Mesendoderm (in vitro differentiated cells): ENCODE results near the gene SYTL4.
A peak's percentile ranks its signal among the peaks of the same experiment; 100 is the strongest.

Experiments used
- DNase-seq: peaks from one replicate; pipeline ENCODE4 v3.0.0; 2013
- H2AK5ac ChIP-seq: 2 replicates; pipeline ENCODE4 v1.6.1; 2013; ENCODE audit warnings: low read length, inconsistent platforms
- H2BK120ac ChIP-seq: 2 replicates; pipeline ENCODE4 v1.6.1; 2013; ENCODE audit warnings: low read depth, mild to moderate bottlenecking, low read length, moderate library complexity, mixed read lengths
- H2BK15ac ChIP-seq: replicated peaks from 2 replicates; pipeline ENCODE4 v1.6.1; 2013; ENCODE audit warnings: low read depth, mild to moderate bottlenecking, moderate library complexity
- H2BK5ac ChIP-seq: 2 replicates; pipeline ENCODE4 v1.6.1; 2013; ENCODE audit warnings: low read length, inconsistent platforms
- H3K18ac ChIP-seq: 2 replicates; pipeline ENCODE4 v1.6.1; 2013; ENCODE audit warnings: mild to moderate bottlenecking, low read length, mixed read lengths
- H3K23ac ChIP-seq: one replicate; pipeline ENCODE4 v1.6.1; 2013; ENCODE audit warnings: low read length
- H3K27ac ChIP-seq: 2 replicates; pipeline ENCODE4 v1.5.1; 2013; ENCODE audit warnings: low read depth, mild to moderate bottlenecking, inconsistent platforms, low read length, moderate library complexity
- H3K27me3 ChIP-seq: 2 replicates; pipeline ENCODE4 v1.6.1; 2013; ENCODE audit warnings: low read length, control low read depth, mild to moderate bottlenecking, inconsistent platforms; ENCODE audit not compliant: insufficient read depth, poor library complexity
- H3K36me3 ChIP-seq: 2 replicates; pipeline ENCODE4 v1.6.1; 2013; ENCODE audit warnings: low read length, inconsistent platforms; ENCODE audit not compliant: control insufficient read depth, insufficient read depth
- H3K4ac ChIP-seq: one replicate; pipeline ENCODE4 v1.6.1; 2013; ENCODE audit warnings: low read depth, mild to moderate bottlenecking, low read length, moderate library complexity
- H3K4me1 ChIP-seq: 2 replicates; pipeline ENCODE4 v1.6.1; 2013; ENCODE audit warnings: low read depth, low read length, inconsistent platforms; ENCODE audit not compliant: control insufficient read depth
- H3K4me2 ChIP-seq: 2 replicates; pipeline ENCODE4 v1.6.1; 2013; ENCODE audit warnings: low read length
- H3K4me3 ChIP-seq: 2 replicates; pipeline ENCODE4 v1.5.1; 2013; ENCODE audit warnings: mild to moderate bottlenecking, low read length
- H3K56ac ChIP-seq: one replicate; pipeline ENCODE4 v1.6.1; 2013; ENCODE audit warnings: low read length
- H3K79me1 ChIP-seq: 2 replicates; pipeline ENCODE4 v1.6.1; 2013; ENCODE audit warnings: low read length, inconsistent platforms
- H3K79me2 ChIP-seq: 2 replicates; pipeline ENCODE4 v1.6.1; 2013; ENCODE audit warnings: mild to moderate bottlenecking, low read length; ENCODE audit not compliant: control insufficient read depth, insufficient read depth
- H3K9ac ChIP-seq: 2 replicates; pipeline ENCODE4 v1.6.1; 2013; ENCODE audit warnings: low read length, inconsistent platforms
- H4K5ac ChIP-seq: one replicate; pipeline ENCODE4 v1.6.1; 2013; ENCODE audit warnings: low read length
- H4K8ac ChIP-seq: one replicate; pipeline ENCODE4 v1.6.1; 2013; ENCODE audit warnings: low read depth, mild to moderate bottlenecking, control low read depth, low read length, moderate library complexity
- WGBS: extraction: QIAGEN DNeasy Blood & Tissue Kit; methylation state at CpG from one replicate; pipeline ENCODE4 v1.1.7; 2013; ENCODE audit warnings: low lambda C conversion rate, missing lambda C conversion rate; ENCODE audit not compliant: insufficient coverage; ENCODE audit errors: extremely low coverage; 5-methylcytosine and 5-hydroxymethylcytosine counted together

Gene SYTL4

DNA sequence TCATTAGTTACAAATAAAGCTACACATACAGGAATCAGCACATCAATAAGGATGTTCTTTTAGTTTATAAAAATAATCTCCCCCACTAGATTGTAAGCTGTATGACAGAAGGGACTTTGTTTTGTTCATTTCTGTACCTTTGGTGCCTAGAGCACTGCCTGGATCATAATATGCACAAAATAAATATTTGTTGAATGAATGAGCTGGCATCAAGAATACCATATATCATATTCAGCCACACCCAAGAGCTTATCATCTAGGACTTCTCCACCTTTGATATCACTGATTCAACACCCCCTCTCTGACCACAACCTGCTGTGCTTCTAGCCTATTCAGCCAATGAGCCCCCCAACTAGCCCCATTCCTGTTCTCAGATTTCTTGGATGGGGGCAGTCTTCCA, 10.6 kb downstream of the SYTL4 start:
- no peak for DNase-seq
- H3K79me1 ChIP-seq = no peaks in the 10 kb centered on the region
- H2AK5ac ChIP-seq = no peak overlapping the region

DNA sequence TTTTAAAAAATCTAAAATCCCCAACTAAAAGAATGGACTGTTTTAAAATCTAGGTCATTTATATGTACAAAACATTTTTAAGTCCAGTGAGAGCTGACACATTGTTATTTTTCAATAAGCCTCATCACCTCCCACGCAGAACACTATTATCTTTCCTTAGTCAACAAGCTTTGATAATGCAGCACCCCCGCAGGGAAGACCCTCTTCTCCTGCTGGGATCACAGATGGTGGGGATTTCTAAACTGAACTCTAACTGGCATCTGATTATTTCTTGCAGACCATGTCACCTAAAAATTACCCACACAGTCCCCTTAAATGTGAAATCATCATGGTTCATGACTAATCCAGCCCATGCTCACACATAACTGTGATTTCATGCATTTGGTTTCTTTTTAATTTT, 11.6 kb downstream of the SYTL4 start:
- Histone ChIP-seq H3K4me2 (no peak overlapping the region), H3K27ac (no peak overlapping the region), H2BK15ac (no peak overlapping the region), H3K79me1 (no peaks in the 10 kb centered on the region), H2AK5ac (no peak overlapping the region), H4K5ac (no peak overlapping the region), H3K79me2 (no peaks in the 10 kb centered on the region), H3K18ac (no peak overlapping the region), H4K8ac (no peak overlapping the region), H3K4me3 (no peak overlapping the region), H3K36me3 (no peaks in the 10 kb centered on the region), H3K27me3 (no peaks in the 10 kb centered on the region), H3K56ac (no peak overlapping the region), H2BK120ac (no peak overlapping the region), H3K9ac (no peak overlapping the region), H3K4me1 (no peaks in the 10 kb centered on the region), H3K4ac (no peak overlapping the region), H3K23ac (no peak overlapping the region), H2BK5ac (no peak overlapping the region)
- no CpG with 5 or more reads among the region's 2 CpGs for WGBS
- peak; percentile 2 for DNase-seq

More for the DNA sequence above, 10.6 kb downstream of the SYTL4 start:
- H3K36me3 ChIP-seq = no peaks in the 10 kb centered on the region
- no peak overlapping the region for H3K27ac ChIP-seq
- H3K4ac ChIP-seq = no peak overlapping the region
- H3K79me2 ChIP-seq = no peaks in the 10 kb centered on the region
- H2BK120ac ChIP-seq = no peak overlapping the region
- H3K56ac ChIP-seq = no peak overlapping the region
- no peak overlapping the region for H3K9ac ChIP-seq
- no peak overlapping the region for H4K5ac ChIP-seq
- H3K4me2 ChIP-seq = no peak overlapping the region
- no peak overlapping the region for H4K8ac ChIP-seq
- no peak overlapping the region for H3K23ac ChIP-seq
- no peak overlapping the region for H2BK15ac ChIP-seq
- H3K18ac ChIP-seq = no peak overlapping the region
- no peak overlapping the region for H3K4me3 ChIP-seq
- H2BK5ac ChIP-seq = no peak overlapping the region
- H3K4me1 ChIP-seq = no peaks in the 10 kb centered on the region
- H3K27me3 ChIP-seq = no peaks in the 10 kb centered on the region

DNA sequence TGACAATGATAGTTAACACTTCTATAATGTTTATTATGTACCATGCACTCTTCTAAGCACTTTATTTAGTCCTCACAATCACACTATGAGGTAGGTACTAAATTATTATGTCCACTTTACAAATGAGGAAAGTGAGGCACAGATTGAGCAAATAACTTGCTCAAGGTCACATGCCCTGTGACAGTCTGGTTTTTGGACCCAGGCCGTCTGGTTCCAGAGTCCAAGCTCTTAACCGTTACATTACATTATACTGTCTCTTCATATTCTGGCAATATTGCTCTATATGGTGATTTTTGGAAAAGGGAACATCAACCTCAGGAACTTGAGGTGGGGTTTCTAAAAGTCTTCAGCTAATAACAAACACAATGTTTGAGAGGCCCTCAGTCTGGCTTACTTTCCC, 12.8 kb downstream of the SYTL4 start:
- H3K9ac ChIP-seq = no peak overlapping the region
- no peak overlapping the region for H2AK5ac ChIP-seq
- H3K4ac ChIP-seq = no peak overlapping the region
- no peak overlapping the region for H3K23ac ChIP-seq
- no peaks in the 10 kb centered on the region for H3K36me3 ChIP-seq
- no peak overlapping the region for H3K56ac ChIP-seq
- DNase-seq = no peak
- H4K8ac ChIP-seq = no peak overlapping the region
- H4K5ac ChIP-seq = no peak overlapping the region
- no peaks in the 10 kb centered on the region for H3K27me3 ChIP-seq
- H3K79me2 ChIP-seq = no peaks in the 10 kb centered on the region
- no peak overlapping the region for H2BK120ac ChIP-seq
- no peak overlapping the region for H3K18ac ChIP-seq
- H3K79me1 ChIP-seq = no peaks in the 10 kb centered on the region
- H3K4me1 ChIP-seq = no peaks in the 10 kb centered on the region
- H3K27ac ChIP-seq = no peak overlapping the region
- H3K4me3 ChIP-seq = no peak overlapping the region
- no peak overlapping the region for H3K4me2 ChIP-seq
- no peak overlapping the region for H2BK5ac ChIP-seq
- no peak overlapping the region for H2BK15ac ChIP-seq
- WGBS = no CpG with 5 or more reads among the region's 2 CpGs

DNA sequence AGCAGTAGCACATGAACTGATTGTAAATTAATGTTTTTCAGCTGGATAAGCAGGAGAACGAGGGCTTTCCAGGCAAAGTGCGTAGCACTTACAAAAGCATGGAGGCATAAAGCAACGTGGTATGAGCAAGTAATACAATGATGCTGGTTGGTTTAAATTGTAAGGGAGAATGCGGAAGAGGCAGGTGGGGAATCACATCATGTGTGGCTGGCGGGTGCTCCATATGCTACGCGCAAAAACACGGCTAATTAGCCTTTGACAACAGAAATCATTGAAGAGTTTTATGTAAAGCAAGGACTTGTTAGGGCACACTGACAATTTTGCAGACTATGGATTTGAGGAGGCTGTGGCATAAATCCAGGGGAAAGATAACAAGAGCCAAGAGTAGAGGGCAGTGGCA, 14.6 kb downstream of the SYTL4 start:
- no peak overlapping the region for H2AK5ac ChIP-seq
- H2BK5ac ChIP-seq = no peak overlapping the region
- no CpG with 5 or more reads among the region's 8 CpGs for WGBS
- no peaks in the 10 kb centered on the region for H3K27me3 ChIP-seq
- no peak overlapping the region for H3K56ac ChIP-seq
- no peaks in the 10 kb centered on the region for H3K79me1 ChIP-seq
- H3K4ac ChIP-seq = no peak overlapping the region
- no peak overlapping the region for H3K4me2 ChIP-seq
- no peak overlapping the region for H2BK15ac ChIP-seq
- no peaks in the 10 kb centered on the region for H3K79me2 ChIP-seq
- no peak overlapping the region for H4K5ac ChIP-seq
- no peak overlapping the region for H3K23ac ChIP-seq
- H4K8ac ChIP-seq = no peak overlapping the region
- H3K18ac ChIP-seq = no peak overlapping the region
- H3K36me3 ChIP-seq = no peaks in the 10 kb centered on the region
- no peak overlapping the region for H2BK120ac ChIP-seq
- no peak overlapping the region for H3K9ac ChIP-seq
- no peak for DNase-seq
- no peak overlapping the region for H3K4me3 ChIP-seq
- no peak overlapping the region for H3K27ac ChIP-seq
- no peaks in the 10 kb centered on the region for H3K4me1 ChIP-seq

GRCh38 chrX:100710816-100711215, 21.1 kb downstream of the SYTL4 start:
- Histone ChIP-seq H3K79me2 (no peaks in the 10 kb centered on the region), H3K36me3 (no peaks in the 10 kb centered on the region), H3K27me3 (no peaks in the 10 kb centered on the region), H2AK5ac (no peak overlapping the region), H3K27ac (no peak overlapping the region), H4K8ac (no peak overlapping the region), H3K18ac (no peak overlapping the region), H3K4ac (no peak overlapping the region), H4K5ac (no peak overlapping the region), H2BK5ac (no peak overlapping the region), H3K4me1 (no peaks in the 10 kb centered on the region), H3K4me2 (no peak overlapping the region), H3K4me3 (no peak overlapping the region), H3K79me1 (no peaks in the 10 kb centered on the region), H3K23ac (no peak overlapping the region), H3K56ac (no peak overlapping the region), H2BK120ac (no peak overlapping the region), H3K9ac (no peak overlapping the region), H2BK15ac (no peak overlapping the region)
- DNase-seq = no peak
- no CpG with 5 or more reads among the region's 3 CpGs for WGBS

DNA sequence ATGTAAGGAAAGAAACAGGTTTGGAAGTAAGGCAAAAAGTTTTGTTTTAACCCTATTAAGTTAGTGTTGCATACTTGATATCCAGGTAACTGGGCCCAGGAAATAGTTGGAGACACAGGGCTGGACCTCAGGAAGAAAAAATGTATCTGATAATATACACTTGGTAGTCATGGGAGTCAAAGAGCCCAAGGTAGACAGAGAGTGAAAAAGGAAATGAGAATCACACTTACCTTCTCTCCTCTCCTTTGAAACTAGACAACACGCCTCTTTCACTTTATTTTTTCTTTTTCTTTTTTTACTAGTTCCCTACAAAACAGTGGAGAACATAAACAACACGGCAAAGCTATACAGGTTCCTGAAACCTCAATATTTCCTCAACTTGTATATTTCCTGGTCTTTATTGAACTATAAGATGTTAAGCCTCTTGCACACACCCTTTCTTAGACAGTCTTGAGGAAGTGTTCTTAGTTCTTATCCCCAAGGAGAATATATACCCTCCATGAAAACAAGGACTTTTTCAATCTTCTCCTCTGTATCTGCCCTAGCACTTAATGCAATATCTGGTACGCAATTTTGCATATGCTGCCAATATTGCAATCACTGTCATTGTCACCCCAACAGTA, 27.2 kb downstream of the SYTL4 start:
- no peak overlapping the region for H2BK15ac ChIP-seq
- no peak for DNase-seq
- no peak overlapping the region for H4K8ac ChIP-seq
- H3K56ac ChIP-seq = no peak overlapping the region
- no peak overlapping the region for H2AK5ac ChIP-seq
- no peak overlapping the region for H3K18ac ChIP-seq
- no peak overlapping the region for H2BK120ac ChIP-seq
- no peak overlapping the region for H3K27ac ChIP-seq
- H3K4ac ChIP-seq = no peak overlapping the region
- no peak overlapping the region for H3K9ac ChIP-seq
- no peaks in the 10 kb centered on the region for H3K4me1 ChIP-seq
- no peak overlapping the region for H3K23ac ChIP-seq
- no peak overlapping the region for H3K4me2 ChIP-seq
- no peaks in the 10 kb centered on the region for H3K27me3 ChIP-seq
- H4K5ac ChIP-seq = no peak overlapping the region
- no peaks in the 10 kb centered on the region for H3K79me2 ChIP-seq
- no peak overlapping the region for H3K4me3 ChIP-seq
- WGBS = no CpG with 5 or more reads among the region's 3 CpGs
- no peak overlapping the region for H2BK5ac ChIP-seq
- no peaks in the 10 kb centered on the region for H3K79me1 ChIP-seq
- H3K36me3 ChIP-seq = no peaks in the 10 kb centered on the region
